NCI-H524 (cell line): ENCODE data around the gene PLCB4.

ENCODE experiments used
- DNase-seq, 2 experiments: peaks; one replicate each; lab custom pipeline; 2025; lab: John Stamatoyannopoulos, UW

PLCB4 gene

GRCh38 chr20:9061434-9061833 is 7.5 kb upstream of the PLCB4 start:
- DNase-seq, result no peak

DNA sequence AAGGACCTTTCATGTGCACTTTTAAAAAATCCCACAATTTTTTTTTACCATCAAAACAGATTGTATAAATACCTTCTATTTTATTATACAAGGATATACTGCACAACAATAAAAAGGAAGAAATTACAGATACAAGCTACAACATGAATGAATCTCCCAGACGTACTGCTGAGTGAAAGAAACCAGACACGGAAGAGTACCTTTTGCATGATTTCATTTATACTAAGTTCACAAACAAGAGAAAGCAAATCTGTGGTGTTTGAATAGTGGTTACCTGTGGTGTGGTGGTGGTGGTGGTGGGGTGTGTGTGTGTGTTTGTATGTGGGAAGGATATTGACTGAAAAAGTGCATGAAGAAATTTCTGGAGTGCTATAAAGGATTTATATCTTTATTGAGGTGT is 6.8 kb upstream of the PLCB4 start:
- DNase-seq, result no peak

GRCh38 chr20:9066191-9066590 is 2.7 kb upstream of the PLCB4 start:
- DNase-seq, result no peak

DNA sequence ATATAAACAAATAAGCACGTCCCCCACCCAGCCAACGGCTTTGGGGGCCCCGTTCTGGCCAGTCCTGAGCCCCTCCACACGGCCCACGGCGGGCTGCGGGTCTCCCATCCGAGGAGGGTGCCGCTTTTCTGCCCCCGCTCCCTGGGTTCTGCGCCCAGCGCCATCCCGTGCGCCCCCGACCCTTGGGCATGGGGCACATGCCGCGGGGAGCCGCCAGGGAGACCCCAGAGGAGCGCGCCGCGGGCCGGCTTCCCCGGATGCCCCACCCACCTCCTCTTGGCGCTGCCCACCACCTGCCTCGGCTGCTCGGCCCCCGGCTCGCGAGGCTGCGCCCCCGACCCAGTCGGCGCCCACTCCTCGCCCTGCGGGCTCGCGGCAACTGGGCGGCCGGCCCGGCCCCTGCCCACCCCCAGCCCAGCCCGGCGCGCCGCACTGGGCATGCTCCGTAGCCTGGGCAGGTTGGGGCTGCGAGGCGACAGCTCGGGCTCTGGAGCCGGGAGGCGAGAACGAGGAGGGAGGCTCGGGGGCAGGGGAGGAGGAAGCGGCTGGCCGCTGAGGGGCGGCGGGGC is 570 bp upstream of the PLCB4 start:
- peak; percentile 58 to 81 for DNase-seq

DNA sequence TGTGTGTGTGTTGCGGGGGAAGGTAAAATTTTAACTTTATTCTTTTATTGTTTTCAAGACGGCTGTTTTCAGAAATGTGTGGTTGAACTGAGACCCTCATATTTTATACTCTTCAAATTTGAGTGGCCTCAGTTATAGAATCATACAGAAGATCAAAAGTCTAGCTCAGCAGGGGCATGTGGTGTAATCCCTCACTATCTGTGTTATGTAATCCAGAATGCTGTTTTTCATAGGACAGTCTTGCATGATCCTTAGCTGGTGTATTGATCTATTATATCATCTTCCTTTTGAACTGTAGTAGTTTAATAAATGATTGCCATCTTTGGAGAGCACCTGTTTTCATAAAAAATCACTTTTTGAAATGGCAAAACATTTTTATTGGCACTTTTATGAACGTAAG is 1.4 kb downstream of the PLCB4 start:
- no peak for DNase-seq

DNA sequence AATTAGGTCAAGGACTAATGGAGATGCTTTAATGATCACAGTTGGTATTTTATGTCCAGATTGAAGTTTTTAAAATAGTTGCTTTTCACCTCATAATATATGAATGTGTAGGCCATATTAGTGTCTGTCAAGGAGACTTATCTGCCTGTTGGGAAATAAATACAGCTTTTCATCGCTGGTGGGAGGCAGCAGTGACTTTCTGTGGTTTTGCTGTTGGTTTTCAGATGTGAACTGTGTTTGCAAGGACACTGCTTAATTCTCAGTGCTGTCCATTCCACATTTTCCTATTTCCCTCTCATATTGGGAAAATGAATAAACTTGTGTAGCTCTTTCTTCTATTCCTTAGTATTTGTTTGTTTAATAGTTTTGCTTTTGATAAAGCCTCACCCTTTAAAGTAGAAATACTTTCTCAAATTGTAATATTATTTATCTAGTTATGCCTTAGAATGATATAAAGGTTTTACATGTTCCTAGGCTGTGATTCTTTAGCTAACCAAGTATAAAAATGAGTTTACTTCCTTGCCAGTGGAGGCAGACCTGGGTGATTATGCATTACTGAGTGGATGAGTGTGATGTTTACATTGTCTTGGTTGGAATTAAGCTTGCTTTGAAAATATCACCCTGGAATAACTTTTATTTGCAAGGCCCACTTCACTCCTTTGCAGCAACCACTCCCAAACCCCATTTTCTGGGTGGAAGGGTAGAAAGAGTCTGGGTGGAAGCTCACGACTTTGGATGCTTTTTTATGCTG is 3.3 kb downstream of the PLCB4 start:
- DNase-seq, result no peak

- DNase-seq, result no peak
Measured at GRCh38 chr20:9072861-9073500, 4.1 kb downstream of the PLCB4 start.

DNA sequence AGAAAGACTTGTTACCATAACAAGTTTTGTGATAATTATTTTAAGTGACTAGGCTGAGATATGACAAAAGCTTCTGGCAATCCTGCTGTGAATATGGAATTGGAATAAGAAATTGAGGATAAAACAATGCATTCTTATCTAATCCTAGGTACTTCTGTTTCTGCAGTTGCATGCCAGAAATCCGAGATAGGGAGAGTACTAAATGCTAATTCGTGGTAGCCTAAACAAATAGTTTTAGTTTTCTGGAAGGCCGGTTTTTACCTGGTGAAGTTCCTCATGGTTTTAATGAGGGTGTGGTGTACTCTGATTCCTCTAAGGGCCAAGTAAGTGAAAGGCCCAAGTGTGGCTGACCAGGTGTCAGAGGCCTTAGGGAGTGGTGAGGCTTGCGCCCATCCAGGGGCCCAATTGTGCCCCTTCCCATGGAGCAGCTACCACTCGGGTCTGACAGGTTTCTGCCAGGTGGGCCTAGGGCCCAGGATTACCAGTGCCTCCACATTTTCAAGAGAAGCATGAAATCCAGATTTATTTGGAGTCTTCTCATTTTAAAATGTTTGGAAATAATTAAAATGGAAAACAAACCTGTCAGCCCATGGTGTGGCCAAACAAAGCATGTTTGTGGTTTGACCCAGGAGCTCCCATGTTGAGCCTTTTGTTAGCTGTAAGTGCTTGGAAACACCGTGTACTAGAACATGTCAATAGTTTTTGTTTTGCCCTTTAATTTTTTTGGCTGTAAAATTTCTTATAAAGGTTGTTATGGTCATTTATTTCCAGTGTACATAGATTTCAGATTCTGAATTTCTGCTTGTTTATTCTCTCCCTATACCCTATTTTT is 6.6 kb downstream of the PLCB4 start:
- no peak for DNase-seq

GRCh38 chr20:9076440-9076839 is 7.6 kb downstream of the PLCB4 start:
- DNase-seq, result no peak

- DNase-seq, result peak; percentile 72 to 87
Measured at GRCh38 chr20:9078826-9079731, 10.2 kb downstream of the PLCB4 start.

- DNase-seq, result peak; percentile 67 to 80
Measured at GRCh38 chr20:9081423-9081966, 12.6 kb downstream of the PLCB4 start.

- DNase-seq, result no peak
Measured at GRCh38 chr20:9082741-9083140, 13.9 kb downstream of the PLCB4 start.

GRCh38 chr20:9087531-9088217 is 18.8 kb downstream of the PLCB4 start:
- peak in 1 of 2 experiments; percentile 46 for DNase-seq

GRCh38 chr20:9088556-9088955 is 19.7 kb downstream of the PLCB4 start:
- DNase-seq, result no peak

- DNase-seq, result no peak
Measured at GRCh38 chr20:9092113-9092512, 23.2 kb downstream of the PLCB4 start.

DNA sequence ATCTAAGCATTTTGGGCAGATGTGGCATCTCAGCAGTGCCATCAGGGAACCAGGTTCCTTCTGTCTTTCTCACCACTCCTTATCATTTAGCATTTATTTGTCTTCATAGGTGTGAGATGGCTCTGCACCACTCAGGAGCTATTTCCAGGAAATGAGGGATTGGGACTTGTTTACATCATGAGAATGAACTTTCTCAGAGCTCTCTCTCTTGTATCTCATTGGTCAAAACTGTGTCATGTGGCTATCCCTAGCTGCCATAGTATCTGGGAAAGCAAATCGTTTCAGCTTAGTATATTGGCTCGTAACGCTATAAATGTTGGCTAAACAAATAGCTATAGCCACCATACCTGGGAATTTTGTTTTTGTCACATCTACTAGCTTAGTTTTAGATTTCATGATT is 23.8 kb downstream of the PLCB4 start:
- no peak for DNase-seq

DNA sequence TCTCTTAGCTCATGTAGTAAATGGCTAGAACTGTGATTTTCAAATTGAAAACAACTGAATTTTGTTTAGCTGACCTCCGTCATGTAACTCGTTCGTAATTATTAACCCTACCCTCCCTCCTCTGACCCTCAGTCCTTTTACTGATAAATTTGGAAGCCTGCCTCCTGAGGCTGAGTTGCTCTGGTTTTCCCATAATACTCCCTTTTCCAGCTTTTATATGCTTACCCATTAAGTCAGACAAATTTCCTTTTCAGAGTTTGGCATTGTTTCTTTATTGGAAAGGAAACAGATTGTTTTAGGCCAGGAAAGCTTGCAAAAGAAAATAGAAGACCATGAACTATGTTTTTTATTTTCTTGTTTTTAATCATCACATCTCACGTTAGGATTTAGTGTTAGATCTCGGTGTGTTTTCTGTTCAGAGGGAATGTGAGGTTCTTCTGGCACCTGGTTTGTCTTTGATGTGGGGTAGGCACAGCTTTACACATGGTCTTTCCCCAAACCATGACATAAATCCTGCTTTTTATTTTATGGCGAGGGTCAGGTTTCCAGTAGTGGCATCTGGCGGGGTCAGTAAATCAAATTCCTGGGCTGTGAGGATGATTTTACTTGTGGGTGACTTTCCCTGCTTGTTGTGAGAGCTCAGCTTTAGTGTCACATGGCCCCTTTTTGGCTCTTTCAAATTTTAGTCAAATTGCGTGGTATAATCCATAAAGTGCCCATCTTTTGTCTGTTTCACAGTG is 24.5 kb downstream of the PLCB4 start:
- DNase-seq, result peak; percentile 52 to 86

GRCh38 chr20:9099372-9099771 is 30.5 kb downstream of the PLCB4 start:
- no peak for DNase-seq

GRCh38 chr20:9100691-9101090 is 31.8 kb downstream of the PLCB4 start:
- DNase-seq, result peak; percentile 87 to 94

DNA sequence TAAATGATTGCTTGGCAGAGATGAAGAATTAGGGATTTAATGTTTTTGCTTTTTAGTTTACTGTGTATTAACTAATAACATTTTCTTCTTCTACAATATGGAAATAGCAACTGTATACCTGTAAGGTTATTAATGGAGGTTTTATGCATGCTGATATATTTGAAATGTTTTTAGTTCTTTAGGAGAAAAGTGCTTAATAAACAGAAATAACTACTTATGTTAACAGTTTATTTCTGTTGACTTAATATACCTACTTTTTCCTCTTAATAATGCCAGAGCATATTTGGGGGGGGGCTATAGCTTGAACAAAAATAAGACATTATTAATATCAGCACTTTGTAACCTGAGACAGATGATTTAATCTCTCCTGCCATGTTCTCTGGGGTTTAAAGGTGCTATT is 33.6 kb downstream of the PLCB4 start:
- no peak for DNase-seq
